ENCODE measurements around the gene COL13A1.
A peak's percentile ranks its signal among the peaks of the same experiment; 100 is the strongest.

Gene COL13A1

GRCh38 chr10:69792341-69792740, 9.4 kb upstream of the COL13A1 start:
- no peak for DNase-seq

- no peak for DNase-seq
Measured at GRCh38 chr10:69794673-69795072, 7.0 kb upstream of the COL13A1 start.

- DNase-seq = no peak
Measured at GRCh38 chr10:69795242-69795934, 6.3 kb upstream of the COL13A1 start.

- no peak for DNase-seq
Measured at GRCh38 chr10:69797959-69798358, 3.7 kb upstream of the COL13A1 start.

- peak in 1 of 2 experiments; percentile 1 for DNase-seq
Measured at GRCh38 chr10:69800109-69800508, 1.6 kb upstream of the COL13A1 start.

GRCh38 chr10:69800665-69801064, 1.0 kb upstream of the COL13A1 start:
- no peak for DNase-seq

GRCh38 chr10:69801094-69801433, 642 bp upstream of the COL13A1 start:
- DNase-seq = peak; percentile 0 to 5

- no peak for DNase-seq
Measured at GRCh38 chr10:69802424-69803161, 887 bp downstream of the COL13A1 start.

- no peak for DNase-seq
Measured at GRCh38 chr10:69803809-69804208, 2.1 kb downstream of the COL13A1 start.

- DNase-seq = no peak
Measured at GRCh38 chr10:69804775-69805174, 3.1 kb downstream of the COL13A1 start.

- DNase-seq = no peak
Measured at GRCh38 chr10:69807122-69807521, 5.4 kb downstream of the COL13A1 start.

GRCh38 chr10:69807696-69808095, 6.0 kb downstream of the COL13A1 start:
- no peak for DNase-seq

GRCh38 chr10:69809318-69809717, 7.6 kb downstream of the COL13A1 start:
- DNase-seq = no peak

- no peak for DNase-seq
Measured at GRCh38 chr10:69810097-69810496, 8.4 kb downstream of the COL13A1 start.

GRCh38 chr10:69810675-69811397, 9.1 kb downstream of the COL13A1 start:
- no peak for DNase-seq

GRCh38 chr10:69813632-69814031, 11.9 kb downstream of the COL13A1 start:
- DNase-seq = no peak

GRCh38 chr10:69814251-69814650, 12.5 kb downstream of the COL13A1 start:
- DNase-seq = no peak

- no peak for DNase-seq
Measured at GRCh38 chr10:69815104-69815503, 13.4 kb downstream of the COL13A1 start.

- DNase-seq = no peak
Measured at GRCh38 chr10:69816521-69816920, 14.8 kb downstream of the COL13A1 start.

- DNase-seq = no peak
Measured at GRCh38 chr10:69817078-69817581, 15.4 kb downstream of the COL13A1 start.

- DNase-seq = no peak
Measured at GRCh38 chr10:69818676-69819239, 17.1 kb downstream of the COL13A1 start.

- DNase-seq = no peak
Measured at GRCh38 chr10:69819716-69820506, 18.2 kb downstream of the COL13A1 start.

GRCh38 chr10:69820817-69821216, 19.1 kb downstream of the COL13A1 start:
- DNase-seq = no peak

Data from NCI-H2081 (cell line).